ENCODE data around the gene EIF3J. TPM values are rescaled to one million over a fixed set of nuclear protein-coding genes. Genes with fewer than 3 reads are reported as not detected.

The EIF3J gene
- polyA plus RNA-seq, 1 of the 3 experiments (the other 2 are of a cell fraction), result 23.8 TPM

- WGBS (ENCODE audit: low lambda C conversion rate), result 99% methylated on average over 8 of the region's 8 CpGs
- CTCF ChIA-PET, result interaction anchor here (5.5 kb wide), 1 partner anchor 14 kb away, joined by 40 read pairs; no protein-coding TSS in a partner anchor
Measured at GRCh38 chr15:44565387-44566154, 28.6 kb downstream of the EIF3J start.

GRCh38 chr15:44566155-44566540 is 29.2 kb downstream of the EIF3J start:
- Histone ChIP-seq H3K4me3 (ENCODE audit: low read depth in 2 of 2, low read length in 1 of 2) (no peak overlapping the region), H3K27me3 (ENCODE audit: insufficient read depth) (no peaks in the 10 kb centered on the region), H4K20me1 (ENCODE audit: insufficient read depth) (no peaks in the 10 kb centered on the region), H3K4me1 (ENCODE audit: control insufficient read depth in 1 of 2, insufficient read depth in 2 of 2, low read depth in 1 of 2, low read length in 1 of 2) (no peaks in the 10 kb centered on the region), H3F3A (replicated peaks; ENCODE audit: insufficient read depth) (peaks cover 29% of the 10 kb centered on the region), H3K9me3 (no peaks in the 10 kb centered on the region), H2AFZ (ENCODE audit: low read depth) (no peak overlapping the region), H3K36me3 (replicated peaks in 1 of 2; ENCODE audit: control insufficient read depth in 1 of 2, insufficient read depth in 2 of 2, low read length in 1 of 2) (peaks cover 64 to 68% of the 10 kb centered on the region in 2 experiments), H3K4me2 (no peak overlapping the region), H3K9me2 (no peaks in the 10 kb centered on the region), H3K27ac (ENCODE audit: low read depth in 2 of 2, low read length in 1 of 2) (no peak overlapping the region), H3K9ac (no peak overlapping the region), H3K79me2 (ENCODE audit: insufficient read depth) (no peaks in the 10 kb centered on the region)
- WGBS (ENCODE audit: low lambda C conversion rate), result 98% methylated on average over 4 of the region's 4 CpGs
- CTCF ChIA-PET, result interaction anchor here (5.5 kb wide), 1 partner anchor 13 kb away, joined by 40 read pairs; no protein-coding TSS in a partner anchor
- no peak for DNase-seq
- POLR2A ChIA-PET, result no interaction called here
- no peak for TF ChIP-seq RFX5 (IDR thresholded peaks at IDR 0.05; ENCODE audit: low read length)
- TF ChIP-seq NRF1 (IDR thresholded peaks at IDR 0.05; ENCODE audit: low read depth, low read length), result no peak
- no peak for TF ChIP-seq IRF3 (IDR thresholded peaks at IDR 0.05; ENCODE audit: low read depth, low read length)
- no peak for TF ChIP-seq SMC3 (IDR thresholded peaks at IDR 0.05; ENCODE audit: low read depth, low read length)
- TF ChIP-seq SIN3A (IDR thresholded peaks at IDR 0.05; ENCODE audit: borderline replicate concordance, low read depth, low read length), result no peak
- TF ChIP-seq FOSL2 (IDR thresholded peaks at IDR 0.05; ENCODE audit: borderline replicate concordance, low read depth), result no peak
- TF ChIP-seq POLR2AphosphoS5 (IDR thresholded peaks at IDR 0.05; ENCODE audit: low read depth, low read length), result no peak
- no peak for TF ChIP-seq GABPA (IDR thresholded peaks at IDR 0.05; ENCODE audit: low read depth)
- no peak for TF ChIP-seq CHD2 (IDR thresholded peaks at IDR 0.05; ENCODE audit: low read length, partially characterized antibody)
- no peak for TF ChIP-seq EP300 (IDR thresholded peaks at IDR 0.05; ENCODE audit: borderline replicate concordance in 1 of 2, low read depth in 1 of 2, low read length in 1 of 2)
- no peak for TF ChIP-seq ELF1 (IDR thresholded peaks at IDR 0.05)
- TF ChIP-seq FOXJ3 (CRISPR knock-in tag; IDR thresholded peaks at IDR 0.05), result no peak
- TF ChIP-seq RXRA (IDR thresholded peaks at IDR 0.05; ENCODE audit: borderline replicate concordance, low read depth), result no peak
- TF ChIP-seq NFIC (IDR thresholded peaks at IDR 0.05; ENCODE audit: borderline replicate concordance), result no peak
- TF ChIP-seq MXI1 (IDR thresholded peaks at IDR 0.05; ENCODE audit: low read depth, low read length), result no peak
- no peak for TF ChIP-seq RCOR1 (IDR thresholded peaks at IDR 0.05; ENCODE audit: low read length)

More at GRCh38 chr15:44565387-44566154, 28.6 kb downstream of the EIF3J start:
- Histone ChIP-seq H3K79me2 (ENCODE audit: insufficient read depth) (no peaks in the 10 kb centered on the region), H3K27me3 (ENCODE audit: insufficient read depth) (no peaks in the 10 kb centered on the region), H3F3A (replicated peaks; ENCODE audit: insufficient read depth) (peaks cover 29% of the 10 kb centered on the region), H3K4me2 (no peak overlapping the region), H3K9me2 (no peaks in the 10 kb centered on the region), H2AFZ (ENCODE audit: low read depth) (no peak overlapping the region), H3K9me3 (no peaks in the 10 kb centered on the region), H3K4me3 (ENCODE audit: low read depth in 2 of 2, low read length in 1 of 2) (peak overlapping the region in 1 of 2 experiments; percentile 8; a peak in 1 of 4 replicates), H3K36me3 (replicated peaks in 1 of 2; ENCODE audit: control insufficient read depth in 1 of 2, insufficient read depth in 2 of 2, low read length in 1 of 2) (peaks cover 67 to 71% of the 10 kb centered on the region in 2 experiments), H4K20me1 (ENCODE audit: insufficient read depth) (no peaks in the 10 kb centered on the region), H3K4me1 (ENCODE audit: control insufficient read depth in 1 of 2, insufficient read depth in 2 of 2, low read depth in 1 of 2, low read length in 1 of 2) (no peaks in the 10 kb centered on the region), H3K9ac (no peak overlapping the region), H3K27ac (ENCODE audit: low read depth in 2 of 2, low read length in 1 of 2) (no peak overlapping the region)
- TF ChIP-seq JUND (IDR thresholded peaks at IDR 0.05), result no peak
- TF ChIP-seq EP300 (IDR thresholded peaks at IDR 0.05; ENCODE audit: borderline replicate concordance in 1 of 2, low read depth in 1 of 2, low read length in 1 of 2), result no peak
- TF ChIP-seq CHD2 (IDR thresholded peaks at IDR 0.05; ENCODE audit: low read length, partially characterized antibody), result no peak
- TF ChIP-seq NFIC (IDR thresholded peaks at IDR 0.05; ENCODE audit: borderline replicate concordance), result no peak
- TF ChIP-seq FOXJ3 (CRISPR knock-in tag; IDR thresholded peaks at IDR 0.05), result no peak
- TF ChIP-seq TCF12 (IDR thresholded peaks at IDR 0.05), result no peak
- TF ChIP-seq SIN3A (IDR thresholded peaks at IDR 0.05; ENCODE audit: borderline replicate concordance, low read depth, low read length), result no peak
- no peak for TF ChIP-seq RXRA (IDR thresholded peaks at IDR 0.05; ENCODE audit: borderline replicate concordance, low read depth)
- TF ChIP-seq IRF3 (IDR thresholded peaks at IDR 0.05; ENCODE audit: low read depth, low read length), result no peak
- no peak for TF ChIP-seq TAF1 (IDR thresholded peaks at IDR 0.05; ENCODE audit: borderline replicate concordance, low read depth, low read length)
- TF ChIP-seq SMC3 (IDR thresholded peaks at IDR 0.05; ENCODE audit: low read depth, low read length), result no peak
- TF ChIP-seq FOSL2 (IDR thresholded peaks at IDR 0.05; ENCODE audit: borderline replicate concordance, low read depth), result no peak
- no peak for TF ChIP-seq FOXM1 (IDR thresholded peaks at IDR 0.05; ENCODE audit: low read depth)
- TF ChIP-seq USF1 (IDR thresholded peaks at IDR 0.05; ENCODE audit: borderline replicate concordance, low read depth), result no peak
- TF ChIP-seq POLR2AphosphoS5 (IDR thresholded peaks at IDR 0.05; ENCODE audit: low read depth, low read length), result no peak; the same call in 1 of the 2 replicates
- TF ChIP-seq GATA2 (CRISPR knock-in tag; IDR thresholded peaks at IDR 0.05), result no peak
- no peak for TF ChIP-seq NRF1 (IDR thresholded peaks at IDR 0.05; ENCODE audit: low read depth, low read length)
- TF ChIP-seq MEF2A (IDR thresholded peaks at IDR 0.05; ENCODE audit: borderline replicate concordance, low read depth), result no peak
- no peak for DNase-seq
- POLR2A ChIA-PET, result no interaction called here

Measured in SK-N-SH (cell line).